ENCODE data around the gene OLFML1.

DNA sequence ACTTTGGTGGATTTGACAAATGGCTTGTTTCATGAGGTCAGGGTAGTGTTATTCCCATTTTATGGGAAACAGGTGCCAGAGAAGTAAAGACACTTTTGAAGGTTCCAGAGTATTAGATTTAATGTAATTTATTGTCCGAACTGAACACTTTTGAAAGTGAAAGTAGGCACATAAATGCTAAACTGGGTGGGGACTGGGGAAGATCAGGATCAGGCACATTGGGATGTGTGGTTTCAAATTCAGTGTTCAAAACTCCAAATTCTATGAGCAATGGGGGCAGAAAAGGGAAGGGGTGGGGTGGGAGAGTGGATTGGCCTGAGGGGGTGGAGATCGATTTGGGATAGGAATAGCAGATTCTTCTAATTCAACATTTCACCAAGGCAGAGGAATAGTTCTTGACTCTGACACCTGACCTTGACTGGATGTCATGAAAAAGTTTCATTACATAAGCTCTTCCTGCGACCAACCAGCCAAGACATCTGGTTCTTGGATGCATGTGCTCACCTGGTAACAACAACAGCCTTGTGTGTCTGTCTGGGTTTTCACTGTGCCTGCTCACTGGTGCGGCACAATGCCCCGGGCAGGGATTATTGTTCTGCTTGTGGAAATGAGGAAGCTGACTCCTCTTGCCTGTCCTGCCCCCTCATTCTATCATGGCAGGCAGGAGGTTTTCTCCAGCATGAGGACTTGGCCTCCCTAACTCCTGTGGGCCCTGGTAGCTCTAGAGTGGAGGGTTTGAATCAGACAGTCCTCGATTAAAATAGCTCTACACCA is 39.3 kb downstream of the OLFML1 start:
- no peak for TF ChIP-seq POLR2A (IDR thresholded peaks at IDR 0.05)
- TF ChIP-seq, protein P1, sequence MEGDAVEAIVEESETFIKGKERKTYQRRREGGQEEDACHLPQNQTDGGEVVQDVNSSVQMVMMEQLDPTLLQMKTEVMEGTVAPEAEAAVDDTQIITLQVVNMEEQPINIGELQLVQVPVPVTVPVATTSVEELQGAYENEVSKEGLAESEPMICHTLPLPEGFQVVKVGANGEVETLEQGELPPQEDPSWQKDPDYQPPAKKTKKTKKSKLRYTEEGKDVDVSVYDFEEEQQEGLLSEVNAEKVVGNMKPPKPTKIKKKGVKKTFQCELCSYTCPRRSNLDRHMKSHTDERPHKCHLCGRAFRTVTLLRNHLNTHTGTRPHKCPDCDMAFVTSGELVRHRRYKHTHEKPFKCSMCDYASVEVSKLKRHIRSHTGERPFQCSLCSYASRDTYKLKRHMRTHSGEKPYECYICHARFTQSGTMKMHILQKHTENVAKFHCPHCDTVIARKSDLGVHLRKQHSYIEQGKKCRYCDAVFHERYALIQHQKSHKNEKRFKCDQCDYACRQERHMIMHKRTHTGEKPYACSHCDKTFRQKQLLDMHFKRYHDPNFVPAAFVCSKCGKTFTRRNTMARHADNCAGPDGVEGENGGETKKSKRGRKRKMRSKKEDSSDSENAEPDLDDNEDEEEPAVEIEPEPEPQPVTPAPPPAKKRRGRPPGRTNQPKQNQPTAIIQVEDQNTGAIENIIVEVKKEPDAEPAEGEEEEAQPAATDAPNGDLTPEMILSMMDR (IDR thresholded peaks at IDR 0.05): no peak
- no peak for TF ChIP-seq POLR2AphosphoS5 (IDR thresholded peaks at IDR 0.05)

All from suprapubic skin (tissue), 4 donors.